MCF 10A (cell line): ENCODE results near the gene INAFM2. TPM values are rescaled to one million over a fixed set of nuclear protein-coding genes. Genes with fewer than 3 reads are reported as not detected.

ENCODE experiments used
- BruUV-seq: library from RNA; stranded (reverse); fragments of 400-500 nt; replicated peaks from 2 replicates; lab custom pipeline; 2021; lab: Mats Ljungman, UMichigan
- CTCF ChIA-PET: fragments of 300-600 bp; sonication (Branson Sonifier 250); formaldehyde crosslinking; extraction: SDS; loops from one replicate; lab custom pipeline; 2021; ENCODE audit warnings: antibody characterized with exemption, inconsistent platforms; lab: Yijun Ruan, JAX
- POLR2A ChIA-PET: fragments of 300-600, 350-650 bp; sonication (Branson Sonifier 250); formaldehyde crosslinking; extraction: SDS; loops from one replicate; lab custom pipeline; 2020; ENCODE audit warnings: antibody characterized with exemption, inconsistent platforms; lab: Yijun Ruan, JAX
- DNase-seq: peaks from one replicate; pipeline ENCODE4 v3.0.0-alpha.2; 2018; ENCODE audit not compliant: unreplicated experiment
- H3K27ac Mint-ChIP-seq: one replicate; pipeline ENCODE4 v1.8.0; 2022; ENCODE audit warnings: mild to moderate bottlenecking, low read depth, mixed read lengths; ENCODE audit not compliant: unreplicated experiment
- H3K27me3 Mint-ChIP-seq: one replicate; pipeline ENCODE4 v1.8.0; 2022; ENCODE audit warnings: mixed read lengths; ENCODE audit not compliant: insufficient read depth, unreplicated experiment
- H3K36me3 Mint-ChIP-seq: one replicate; pipeline ENCODE4 v1.8.0; 2022; ENCODE audit warnings: mild to moderate bottlenecking, moderate library complexity, mixed read lengths; ENCODE audit not compliant: insufficient read depth, unreplicated experiment
- H3K4me1 Mint-ChIP-seq: one replicate; pipeline ENCODE4 v1.8.0; 2022; ENCODE audit warnings: mixed read lengths; ENCODE audit not compliant: insufficient read depth, unreplicated experiment
- H3K4me3 Mint-ChIP-seq: one replicate; pipeline ENCODE4 v1.8.0; 2022; ENCODE audit warnings: mild to moderate bottlenecking, moderate library complexity, mixed read lengths; ENCODE audit not compliant: unreplicated experiment
- H3K9me3 Mint-ChIP-seq: one replicate; pipeline ENCODE4 v1.8.0; 2022; ENCODE audit warnings: mixed read lengths; ENCODE audit not compliant: unreplicated experiment
- intact Hi-C: fragments of 100-400 bp; cut with micrococcal nuclease; formaldehyde crosslinking; loops from 2 replicates; pipeline ENCODE4 v1.14.1; 2022
- total RNA-seq: library from RNA; stranded (reverse); gene quantifications from 2 replicates; pipeline ENCODE4 v1.2.3, GENCODE V29; 2022
- TF ChIP-seq, protein P1 (sequence below): fragments of 200-600 bp; IDR thresholded peaks from one replicate; pipeline ENCODE4 v1.8.0; 2022; ENCODE audit warnings: antibody characterized with exemption, mild to moderate bottlenecking; ENCODE audit not compliant: unreplicated experiment

Gene INAFM2
- total RNA-seq, 1 experiment from 2014 or later, result 15.7 TPM

DNA sequence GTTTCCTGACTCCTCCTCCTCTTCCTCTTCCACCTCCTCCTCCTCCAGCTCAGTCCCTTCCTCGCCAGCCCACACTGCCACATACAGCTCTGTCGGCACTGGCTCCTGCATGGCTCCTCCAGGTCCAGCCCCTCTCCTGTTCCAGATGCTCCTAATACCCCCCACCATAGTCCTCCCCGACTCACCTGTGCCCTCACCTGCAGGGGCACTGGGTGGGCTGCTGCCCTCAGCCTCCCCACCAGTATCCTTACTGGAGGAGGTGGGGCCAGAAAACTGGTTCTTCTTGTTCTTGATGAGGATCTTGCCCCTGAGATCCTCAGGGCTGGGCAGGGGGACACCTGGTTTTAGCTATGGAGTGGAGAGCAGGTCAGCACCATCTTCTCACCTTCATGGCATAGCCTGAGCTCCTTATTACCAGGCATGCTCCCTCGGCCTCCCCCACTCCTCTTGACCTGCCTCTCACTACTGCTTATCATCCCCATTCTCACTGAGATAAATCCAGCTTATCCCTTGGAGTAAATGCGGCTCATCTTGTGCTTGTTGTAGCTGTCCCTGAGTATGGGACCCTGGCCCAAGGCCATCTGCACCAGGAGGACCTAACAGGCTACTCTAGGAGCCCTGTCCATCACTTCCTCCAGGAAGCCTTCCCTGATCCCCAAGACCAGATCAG lies 26.8 kb upstream of the INAFM2 start:
- CTCF ChIA-PET, result interaction anchor here (0.5 to 1.1 kb wide), 3 partner anchors 22 to 126 kb away, joined by 3 to 4 read pairs (median 3); no protein-coding TSS in a partner anchor
- POLR2A ChIA-PET, result no interaction called here
- no peak for DNase-seq
- peaks cover 19% of the 10 kb centered on the region for H3K27me3 Mint-ChIP-seq
- H3K27ac Mint-ChIP-seq, result no peak overlapping the region
- intact Hi-C loops, result no loop called here
- H3K4me3 Mint-ChIP-seq, result no peak overlapping the region
- H3K36me3 Mint-ChIP-seq, result no peaks in the 10 kb centered on the region
- TF ChIP-seq, protein P1, sequence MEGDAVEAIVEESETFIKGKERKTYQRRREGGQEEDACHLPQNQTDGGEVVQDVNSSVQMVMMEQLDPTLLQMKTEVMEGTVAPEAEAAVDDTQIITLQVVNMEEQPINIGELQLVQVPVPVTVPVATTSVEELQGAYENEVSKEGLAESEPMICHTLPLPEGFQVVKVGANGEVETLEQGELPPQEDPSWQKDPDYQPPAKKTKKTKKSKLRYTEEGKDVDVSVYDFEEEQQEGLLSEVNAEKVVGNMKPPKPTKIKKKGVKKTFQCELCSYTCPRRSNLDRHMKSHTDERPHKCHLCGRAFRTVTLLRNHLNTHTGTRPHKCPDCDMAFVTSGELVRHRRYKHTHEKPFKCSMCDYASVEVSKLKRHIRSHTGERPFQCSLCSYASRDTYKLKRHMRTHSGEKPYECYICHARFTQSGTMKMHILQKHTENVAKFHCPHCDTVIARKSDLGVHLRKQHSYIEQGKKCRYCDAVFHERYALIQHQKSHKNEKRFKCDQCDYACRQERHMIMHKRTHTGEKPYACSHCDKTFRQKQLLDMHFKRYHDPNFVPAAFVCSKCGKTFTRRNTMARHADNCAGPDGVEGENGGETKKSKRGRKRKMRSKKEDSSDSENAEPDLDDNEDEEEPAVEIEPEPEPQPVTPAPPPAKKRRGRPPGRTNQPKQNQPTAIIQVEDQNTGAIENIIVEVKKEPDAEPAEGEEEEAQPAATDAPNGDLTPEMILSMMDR, result no peak
- no peaks in the 10 kb centered on the region for H3K4me1 Mint-ChIP-seq
- no TSS peak for BruUV-seq
- peaks cover 7% of the 10 kb centered on the region for H3K9me3 Mint-ChIP-seq

DNA sequence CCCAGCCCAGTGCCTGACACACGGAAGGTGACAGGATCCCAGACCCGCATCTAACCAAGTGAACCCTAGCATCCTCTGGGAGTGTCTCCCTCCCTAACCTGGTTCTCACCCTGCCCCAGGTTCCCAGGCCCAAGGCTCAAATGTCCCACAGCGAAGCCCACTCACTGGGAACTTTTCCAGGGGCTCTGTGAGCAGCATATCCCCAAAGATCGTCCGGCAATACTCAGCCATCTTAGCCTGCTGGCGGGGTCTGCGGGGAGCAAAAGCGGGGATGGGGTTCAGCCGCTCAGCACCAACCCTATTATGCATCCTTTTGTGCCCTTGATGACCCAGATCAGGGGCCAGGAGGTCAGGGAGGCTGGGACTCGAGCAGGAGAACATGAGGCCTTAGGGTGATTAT lies 26.1 kb upstream of the INAFM2 start:
- Mint-ChIP-seq H3K27me3 (peaks cover 19% of the 10 kb centered on the region), H3K9me3 (peaks cover 7% of the 10 kb centered on the region), H3K4me1 (no peaks in the 10 kb centered on the region), H3K4me3 (no peak overlapping the region), H3K36me3 (no peaks in the 10 kb centered on the region), H3K27ac (no peak overlapping the region)
- DNase-seq, result no peak
- no TSS peak for BruUV-seq
- intact Hi-C loops, result no loop called here
- ChIA-PET POLR2A (no interaction called here), CTCF (interaction anchor here (0.5 to 1.0 kb wide), 2 partner anchors 22 to 43 kb away, joined by 3 to 4 read pairs; no protein-coding TSS in a partner anchor)
- TF ChIP-seq, protein P1, result no peak

DNA sequence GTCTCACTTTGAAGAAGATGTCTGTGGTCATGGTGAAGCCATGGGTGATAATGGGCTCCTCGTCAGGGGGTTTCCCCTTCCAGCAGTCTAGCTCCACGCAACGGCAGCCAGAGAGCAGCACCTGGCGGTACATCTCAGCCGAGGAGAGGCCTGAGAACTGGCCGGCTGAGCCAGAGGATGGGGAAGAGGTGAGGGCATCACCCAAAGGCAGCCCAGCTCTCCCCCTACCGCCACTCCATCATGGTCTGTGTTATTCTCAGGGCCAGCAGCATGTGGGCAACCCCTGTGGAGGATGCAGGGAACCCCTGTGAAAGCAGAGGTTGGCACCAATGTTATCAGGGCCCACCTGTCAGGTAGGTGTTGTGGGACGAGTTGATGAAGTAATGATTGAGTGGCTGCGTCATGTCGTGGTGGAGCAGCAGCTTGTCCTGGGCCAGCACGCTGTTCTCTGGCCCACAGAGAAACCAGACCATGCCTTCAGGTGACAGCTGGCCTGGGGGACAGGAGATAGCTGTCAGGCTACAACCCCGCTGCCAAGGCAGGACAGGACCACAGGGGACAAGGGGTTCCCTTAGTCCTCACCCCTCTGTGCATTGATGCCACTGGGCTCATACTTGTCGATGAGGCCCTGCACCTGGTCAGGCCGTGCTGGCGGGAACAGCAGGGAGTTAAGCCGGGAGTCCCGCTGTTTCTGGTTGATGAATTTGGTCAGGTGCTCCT lies 25.1 kb upstream of the INAFM2 start:
- no TSS peak for BruUV-seq
- Mint-ChIP-seq H3K27me3 (peaks cover 19% of the 10 kb centered on the region), H3K36me3 (no peaks in the 10 kb centered on the region), H3K4me3 (no peak overlapping the region), H3K4me1 (no peaks in the 10 kb centered on the region), H3K9me3 (peaks cover 7% of the 10 kb centered on the region), H3K27ac (no peak overlapping the region)
- TF ChIP-seq, protein P1, result no peak
- CTCF ChIA-PET, result interaction anchor here (0.5 to 0.6 kb wide), 3 partner anchors 46 to 190 kb away, joined by 3 read pairs; partner anchors contain the start of gene BMF
- intact Hi-C loops, result no loop called here
- POLR2A ChIA-PET, result interaction anchor here (0.9 kb wide), 1 partner anchor 12 kb away, joined by 3 read pairs; no protein-coding TSS in a partner anchor
- no peak for DNase-seq

DNA sequence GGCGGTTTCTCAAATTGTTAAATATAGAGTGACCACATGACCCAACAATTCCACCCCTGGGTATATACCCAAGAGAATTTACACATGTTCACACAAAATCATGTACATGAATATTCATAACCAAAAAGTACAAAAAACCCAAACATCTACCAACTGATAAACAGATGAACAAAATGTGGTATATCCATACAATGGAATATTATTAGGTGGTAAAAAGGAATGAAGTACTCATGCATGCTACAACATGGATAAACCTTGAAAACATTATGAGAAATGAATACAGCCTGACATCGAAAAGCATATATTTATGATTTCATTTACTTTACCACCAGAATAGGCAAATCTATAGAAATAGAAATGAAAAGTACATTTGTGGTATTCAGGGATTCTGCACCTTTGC lies 23.1 kb upstream of the INAFM2 start:
- Mint-ChIP-seq H3K4me3 (no peak overlapping the region), H3K27me3 (peaks cover 28% of the 10 kb centered on the region), H3K27ac (no peak overlapping the region), H3K9me3 (peaks cover 7% of the 10 kb centered on the region), H3K36me3 (no peaks in the 10 kb centered on the region), H3K4me1 (no peaks in the 10 kb centered on the region)
- intact Hi-C loops, result no loop called here
- no TSS peak for BruUV-seq
- ChIA-PET CTCF (interaction anchor here (1.0 kb wide), 1 partner anchor 9 kb away, joined by 4 read pairs; no protein-coding TSS in a partner anchor), POLR2A (no interaction called here)
- TF ChIP-seq, protein P1, result no peak
- no peak for DNase-seq
